ENCODE data around the gene RASGRP3. TPM values are rescaled to one million over a fixed set of nuclear protein-coding genes. Genes with fewer than 3 reads are reported as not detected.

RASGRP3 gene
- total RNA-seq (2021) (0.10 and 0.72 TPM in 2 replicates), Bru-seq, nascent RNA (percentile 19 among the genes with signal in this experiment), BruChase-seq, experiment 1, labeled RNA remaining after a 2-hour chase (percentile 15 among the genes with signal in this experiment), BruChase-seq, experiment 2, labeled RNA remaining after a 6-hour chase (percentile 17 among the genes with signal in this experiment)
- long read RNA-seq, result 0 reads

GRCh38 chr2:33476131-33476792 lies at the start of gene RASGRP3:
RASGRP3 (plus strand) TSS chr2:33476649; CDS start chr2:33515137, 38,488 bp downstream.
- POLR2A ChIA-PET (ENCODE audit: unreplicated experiment), result interaction anchor here (0.7 kb wide), 1 partner anchor 535 kb away, joined by 4 read pairs; no protein-coding TSS in a partner anchor
- H3K9me2 ChIP-seq (ENCODE audit: insufficient read depth), result no peaks in the 10 kb centered on the region
- peak within 1 kb of the TSS; percentile 88 for H3K4me2 ChIP-seq
- H3K36me3 ChIP-seq (ENCODE audit: low read depth), result no peaks in the 10 kb centered on the region
- H4K20me1 ChIP-seq (ENCODE audit: insufficient read depth), result no peaks in the 10 kb centered on the region
- H3K79me2 ChIP-seq (ENCODE audit: low read depth), result no peaks in the 10 kb centered on the region
- no peak for TF ChIP-seq CTCF (conservative IDR thresholded peaks at IDR 0.05)
- TF ChIP-seq EZH2 (IDR thresholded peaks at IDR 0.05; ENCODE audit: low read depth), result no peak
- H3K4me1 ChIP-seq (replicated peaks; ENCODE audit: insufficient read depth), result peaks cover 15% of the 10 kb centered on the region
- DNase-seq, result peak; percentile 49 to 71
- peaks cover 7% of the 10 kb centered on the region; the same call in 1 of the 2 replicates for H3F3A ChIP-seq (ENCODE audit: insufficient read depth, low read depth)
- no peaks in the 10 kb centered on the region for H3K9me3 ChIP-seq (ENCODE audit: insufficient read depth, low read depth)
- BruUV-seq (replicated peaks), result TSS peak; percentile 24
- no peaks in the 10 kb centered on the region for H3K27me3 ChIP-seq (ENCODE audit: insufficient read depth, low read depth)
- CTCF ChIA-PET, result interaction anchor here (0.6 to 1.2 kb wide), 3 partner anchors 35 to 398 kb away, joined by 3 to 5 read pairs (median 3); no protein-coding TSS in a partner anchor
- H3K27ac ChIP-seq, result peak within 1 kb of the TSS; percentile 75
- H2AFZ ChIP-seq, result peak within 1 kb of the TSS; percentile 91
- peak within 1 kb of the TSS; percentile 72 for H3K4me3 ChIP-seq
- intact Hi-C loops (cut with micrococcal nuclease; ENCODE audit: unreplicated experiment), result loop anchor here (5.0 to 10.0 kb wide), 2 partner anchors 106 to 851 kb away; partner anchors contain the start of gene TTC27

- ChIA-PET CTCF (no interaction called here), POLR2A (ENCODE audit: unreplicated experiment) (no interaction called here)
- Histone ChIP-seq H3K4me2 (no peak overlapping the region), H3K36me3 (ENCODE audit: low read depth) (no peaks in the 10 kb centered on the region), H2AFZ (no peak overlapping the region), H3K4me3 (no peak overlapping the region), H3K27me3 (ENCODE audit: insufficient read depth, low read depth) (no peaks in the 10 kb centered on the region), H3K79me2 (ENCODE audit: low read depth) (no peaks in the 10 kb centered on the region), H3K4me1 (replicated peaks; ENCODE audit: insufficient read depth) (no peaks in the 10 kb centered on the region), H3F3A (ENCODE audit: insufficient read depth, low read depth) (no peaks in the 10 kb centered on the region), H3K27ac (no peak overlapping the region), H3K9me3 (ENCODE audit: insufficient read depth, low read depth) (no peaks in the 10 kb centered on the region), H3K9me2 (ENCODE audit: insufficient read depth) (0 out of 2 replicates have a peak, but pooled peaks cover 3% of the 10 kb centered on the region), H4K20me1 (ENCODE audit: insufficient read depth) (no peaks in the 10 kb centered on the region)
- TF ChIP-seq EZH2 (IDR thresholded peaks at IDR 0.05; ENCODE audit: low read depth) (no peak), CTCF (conservative IDR thresholded peaks at IDR 0.05) (no peak)
- peak; percentile 17 to 40 for DNase-seq
- BruUV-seq (replicated peaks), result no TSS peak
- intact Hi-C loops (cut with micrococcal nuclease; ENCODE audit: unreplicated experiment), result no loop called here
Measured at GRCh38 chr2:33426666-33427231, 49.7 kb upstream of the RASGRP3 start.

- Histone ChIP-seq H3K27ac (no peak overlapping the region), H3K79me2 (ENCODE audit: low read depth) (no peaks in the 10 kb centered on the region), H4K20me1 (ENCODE audit: insufficient read depth) (no peaks in the 10 kb centered on the region), H3K4me2 (no peak overlapping the region), H3K4me3 (no peak overlapping the region), H3F3A (ENCODE audit: insufficient read depth, low read depth) (no peaks in the 10 kb centered on the region), H3K4me1 (replicated peaks; ENCODE audit: insufficient read depth) (no peaks in the 10 kb centered on the region), H3K9me2 (ENCODE audit: insufficient read depth) (peaks cover 3% of the 10 kb centered on the region; the same call in 1 of the 2 replicates), H3K9me3 (ENCODE audit: insufficient read depth, low read depth) (no peaks in the 10 kb centered on the region), H3K36me3 (ENCODE audit: low read depth) (no peaks in the 10 kb centered on the region), H3K27me3 (ENCODE audit: insufficient read depth, low read depth) (no peaks in the 10 kb centered on the region), H2AFZ (no peak overlapping the region)
- intact Hi-C loops (cut with micrococcal nuclease; ENCODE audit: unreplicated experiment), result no loop called here
- BruUV-seq (replicated peaks), result no TSS peak
- DNase-seq, result no peak
- CTCF ChIA-PET, result no interaction called here
- POLR2A ChIA-PET (ENCODE audit: unreplicated experiment), result no interaction called here
- TF ChIP-seq CTCF (conservative IDR thresholded peaks at IDR 0.05) (no peak), EZH2 (IDR thresholded peaks at IDR 0.05; ENCODE audit: low read depth) (no peak)
Measured at GRCh38 chr2:33430077-33430476, 46.4 kb upstream of the RASGRP3 start.

All from PC-9 (cell line).